Effector CD4-positive, alpha-beta T cell (primary cell): ENCODE measurements around the gene OR7G1. TPM values are rescaled to one million over a fixed set of nuclear protein-coding genes. Genes with fewer than 3 reads are reported as not detected.

ENCODE experiments used
- DNase-seq: peaks from one replicate; pipeline ENCODE4 v3.0.0-alpha.2; 2020
- total RNA-seq: gene quantifications from one replicate; lab custom pipeline; 2026; lab: John Stamatoyannopoulos, UW

The OR7G1 gene, protein sequence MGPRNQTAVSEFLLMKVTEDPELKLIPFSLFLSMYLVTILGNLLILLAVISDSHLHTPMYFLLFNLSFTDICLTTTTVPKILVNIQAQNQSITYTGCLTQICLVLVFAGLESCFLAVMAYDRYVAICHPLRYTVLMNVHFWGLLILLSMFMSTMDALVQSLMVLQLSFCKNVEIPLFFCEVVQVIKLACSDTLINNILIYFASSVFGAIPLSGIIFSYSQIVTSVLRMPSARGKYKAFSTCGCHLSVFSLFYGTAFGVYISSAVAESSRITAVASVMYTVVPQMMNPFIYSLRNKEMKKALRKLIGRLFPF
- total RNA-seq, result not detected

DNA sequence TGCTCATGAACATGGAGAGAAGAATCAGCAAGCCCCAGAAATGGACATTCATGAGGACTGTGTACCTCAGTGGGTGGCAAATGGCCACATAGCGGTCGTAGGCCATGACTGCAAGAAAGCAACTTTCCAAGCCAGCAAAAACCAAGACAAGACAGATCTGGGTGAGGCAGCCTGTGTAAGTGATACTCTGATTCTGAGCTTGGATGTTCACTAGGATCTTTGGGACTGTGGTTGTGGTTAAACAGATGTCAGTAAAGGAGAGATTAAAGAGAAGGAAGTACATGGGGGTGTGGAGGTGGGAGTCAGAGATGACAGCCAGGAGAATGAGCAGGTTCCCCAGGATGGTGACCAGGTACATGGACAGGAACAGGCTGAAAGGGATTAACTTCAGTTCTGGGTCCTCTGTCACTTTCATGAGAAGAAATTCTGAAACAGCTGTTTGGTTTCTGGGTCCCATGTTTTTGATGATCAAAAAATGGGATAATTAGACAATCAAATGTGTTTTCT, at the start of gene OR7G1:
Gene OR7G1, minus strand, starts transcription at position 457 of the 507 bp plus-strand sequence. Its CDS starts 0 bp downstream, at position 457.
- DNase-seq, result no peak

DNA sequence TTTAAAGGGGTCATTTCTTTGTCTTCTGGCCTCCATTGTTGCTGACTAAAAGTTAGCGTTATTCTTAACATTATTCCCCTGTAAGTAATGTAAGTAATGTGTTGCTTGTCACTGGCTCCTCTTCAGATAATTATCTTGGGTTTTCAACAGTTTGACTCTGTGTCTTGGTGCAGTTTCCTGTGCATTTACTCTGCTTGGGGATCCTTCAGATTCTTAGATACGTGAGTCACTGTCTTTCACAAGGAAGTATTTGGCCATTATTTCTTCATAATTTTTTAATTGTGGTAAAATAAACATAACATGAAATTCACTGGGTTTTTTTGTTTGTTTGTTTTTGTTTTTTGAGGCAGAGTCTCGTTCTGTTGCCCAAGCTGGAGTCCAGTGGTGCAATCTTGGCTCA, 49.7 kb upstream of the OR7G1 start:
- no peak for DNase-seq

DNA sequence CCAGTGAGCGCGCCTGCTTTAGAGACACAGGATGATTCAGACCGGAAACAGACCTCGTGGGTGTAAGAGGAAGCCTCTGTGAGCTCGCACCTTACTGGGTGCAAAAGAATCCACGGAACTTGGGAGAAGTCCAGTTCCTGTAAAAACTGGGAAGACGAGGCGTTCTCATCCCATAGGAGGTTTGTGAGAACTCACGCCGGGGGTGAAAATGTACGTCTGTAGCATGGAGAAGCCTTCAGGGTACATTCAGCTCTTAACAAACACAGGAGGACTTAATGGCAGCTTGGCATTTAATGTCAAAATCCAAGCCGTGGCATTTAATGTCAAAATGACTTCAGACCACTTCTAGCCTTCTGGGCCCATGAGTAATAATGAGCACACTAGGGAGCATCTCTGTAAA, 45.9 kb upstream of the OR7G1 start:
- DNase-seq, result no peak

DNA sequence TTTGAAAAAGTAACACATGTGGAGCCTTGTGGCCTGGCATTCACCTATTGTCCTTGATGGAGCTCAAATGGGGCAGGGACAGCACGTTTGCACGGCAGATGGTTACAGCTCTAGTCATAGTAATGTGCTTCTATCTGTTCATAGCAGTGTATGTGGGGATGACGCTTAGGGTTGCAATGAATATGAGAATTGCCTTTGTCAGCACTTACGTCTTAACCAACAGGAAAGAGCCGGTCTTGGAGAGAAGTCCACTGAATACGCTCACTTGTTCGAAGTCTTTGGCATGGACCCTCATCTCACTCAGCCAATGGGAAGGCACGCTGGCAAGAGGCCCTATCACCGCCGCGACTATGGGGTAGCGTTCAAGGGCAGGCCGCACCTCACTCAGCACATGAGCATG, 44.3 kb upstream of the OR7G1 start:
- no peak for DNase-seq

DNA sequence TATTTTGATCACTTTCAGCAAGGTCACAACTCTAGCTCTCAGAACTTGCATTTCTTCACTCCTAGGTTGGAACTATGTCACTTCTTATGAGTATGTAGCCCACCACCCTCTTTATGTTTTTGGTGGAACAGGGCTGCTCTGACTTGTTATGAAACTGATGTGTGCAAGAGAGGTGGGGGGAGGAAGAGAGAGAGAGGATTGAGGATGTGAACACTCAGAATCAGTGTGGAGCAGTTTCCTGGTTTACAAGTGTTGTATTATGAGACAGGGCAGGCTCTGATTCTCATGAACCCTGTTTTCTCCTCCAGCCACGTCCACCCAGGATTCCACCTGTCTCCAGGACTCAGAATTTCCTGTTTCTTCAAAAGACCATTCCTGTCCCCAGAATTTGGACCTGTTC, 40.7 kb upstream of the OR7G1 start:
- no peak for DNase-seq

DNA sequence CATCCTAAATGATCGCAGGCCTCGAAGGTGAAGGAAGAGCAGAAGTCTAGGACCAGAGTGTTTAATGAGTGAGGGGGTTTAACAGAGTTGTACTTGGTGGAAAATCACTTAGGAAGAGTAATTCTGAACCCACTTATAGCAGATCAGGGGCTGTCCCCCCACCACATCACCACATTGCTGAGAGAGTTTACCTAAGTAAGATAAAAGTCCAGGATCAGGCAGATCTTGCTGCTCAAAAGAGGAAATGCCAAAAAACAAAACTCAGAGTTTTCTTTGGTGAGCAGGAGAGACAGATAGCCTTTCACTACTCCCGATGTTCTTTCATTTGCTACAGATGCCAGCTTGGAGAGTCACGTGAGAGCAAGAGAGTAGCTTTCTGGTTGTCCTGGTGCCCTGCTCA, 40.0 kb upstream of the OR7G1 start:
- no peak for DNase-seq

DNA sequence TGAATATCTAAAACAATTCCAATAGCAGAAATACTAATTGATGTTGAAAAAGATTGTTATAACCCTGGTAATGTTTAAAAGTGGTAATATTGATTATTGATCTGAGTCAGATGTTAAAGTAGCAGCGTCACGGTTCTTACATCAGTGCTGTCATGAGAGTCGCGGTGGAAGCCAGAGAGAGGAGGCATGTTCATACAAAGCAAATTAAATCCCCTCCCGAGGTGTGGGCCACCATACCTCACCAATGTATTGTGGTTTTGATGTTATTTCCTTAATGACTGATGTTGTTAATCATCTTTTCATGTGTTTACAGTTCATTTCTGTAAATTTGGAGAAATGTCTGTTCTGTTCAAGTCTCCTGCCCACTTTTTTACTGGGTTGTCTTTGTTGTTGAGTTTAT, 35.8 kb upstream of the OR7G1 start:
- no peak for DNase-seq

DNA sequence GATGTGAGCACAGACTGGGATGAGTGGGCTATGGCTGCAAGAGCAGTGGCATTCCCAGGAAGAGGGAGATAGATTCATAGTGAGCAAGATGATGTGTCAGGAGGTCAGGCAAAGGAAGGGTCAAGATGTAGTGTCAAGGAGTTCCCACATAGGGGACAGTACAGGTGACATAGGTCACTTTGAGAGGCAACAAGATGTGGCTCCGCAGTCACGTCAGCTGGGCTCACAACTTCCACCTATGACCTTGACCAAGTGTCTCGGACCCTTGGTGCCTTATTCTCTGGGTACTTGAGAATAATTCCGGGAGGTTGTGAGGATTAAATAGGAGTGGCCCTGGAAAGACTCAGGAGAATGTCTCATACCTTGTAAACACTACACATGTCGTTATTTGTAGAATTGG, 35.1 kb upstream of the OR7G1 start:
- DNase-seq, result no peak

DNA sequence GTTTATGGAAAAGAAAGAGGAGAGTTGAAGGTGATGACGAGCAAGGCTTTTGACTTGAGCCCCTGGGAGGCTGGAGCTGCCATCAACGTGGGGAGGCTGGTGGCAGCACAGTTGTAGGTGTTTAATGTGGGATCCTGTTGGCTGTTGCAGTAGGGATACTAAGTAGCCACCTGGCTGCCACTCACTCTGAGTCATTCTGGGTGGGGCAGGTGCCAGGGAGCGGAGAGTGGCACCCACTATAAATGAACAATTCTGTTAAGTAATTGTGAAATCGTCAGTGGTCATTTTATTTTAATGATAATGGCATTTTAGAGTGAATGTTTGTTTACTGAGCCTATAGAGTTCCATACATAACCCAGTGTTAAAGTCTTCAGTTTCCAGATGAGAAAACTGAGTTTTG, 34.4 kb upstream of the OR7G1 start:
- DNase-seq, result no peak

DNA sequence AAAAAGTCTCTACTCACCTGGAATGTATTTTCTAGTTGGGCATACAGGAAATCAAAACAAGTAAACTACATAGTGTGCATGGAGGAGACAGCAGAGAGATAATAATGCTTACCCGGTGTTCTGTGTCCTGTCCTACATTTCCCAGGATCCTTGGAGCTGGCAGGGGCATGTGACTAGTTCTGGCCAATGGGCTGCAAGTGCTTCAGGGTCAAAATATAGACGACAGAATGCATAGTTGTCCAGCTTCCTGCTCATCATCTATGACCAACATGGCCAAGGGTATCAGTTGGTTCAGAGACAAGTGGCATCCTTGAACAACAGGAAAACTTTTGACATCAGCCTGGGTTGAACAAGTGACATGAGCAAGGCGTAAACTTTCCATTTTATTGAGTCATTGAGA, 33.1 kb upstream of the OR7G1 start:
- DNase-seq, result no peak

DNA sequence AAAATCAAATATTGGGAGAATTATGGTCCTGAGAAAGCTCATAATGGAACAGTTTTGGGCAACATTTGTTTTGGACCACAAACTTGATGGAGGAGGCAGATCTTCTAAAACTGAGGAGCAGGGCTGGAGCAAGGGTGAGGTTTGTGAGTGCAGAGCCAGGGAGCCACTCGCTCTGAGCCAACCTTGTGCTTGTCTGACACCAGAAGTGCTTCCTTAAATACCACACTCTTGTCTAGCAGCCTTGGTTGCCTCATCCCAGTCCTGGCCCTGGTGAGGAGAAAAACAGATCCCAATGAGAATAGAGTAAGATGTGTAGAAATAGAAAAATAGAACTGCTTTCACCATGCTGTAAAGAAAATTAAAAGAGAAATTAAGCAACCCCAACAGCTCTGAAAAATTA, 31.3 kb upstream of the OR7G1 start:
- DNase-seq, result no peak

DNA sequence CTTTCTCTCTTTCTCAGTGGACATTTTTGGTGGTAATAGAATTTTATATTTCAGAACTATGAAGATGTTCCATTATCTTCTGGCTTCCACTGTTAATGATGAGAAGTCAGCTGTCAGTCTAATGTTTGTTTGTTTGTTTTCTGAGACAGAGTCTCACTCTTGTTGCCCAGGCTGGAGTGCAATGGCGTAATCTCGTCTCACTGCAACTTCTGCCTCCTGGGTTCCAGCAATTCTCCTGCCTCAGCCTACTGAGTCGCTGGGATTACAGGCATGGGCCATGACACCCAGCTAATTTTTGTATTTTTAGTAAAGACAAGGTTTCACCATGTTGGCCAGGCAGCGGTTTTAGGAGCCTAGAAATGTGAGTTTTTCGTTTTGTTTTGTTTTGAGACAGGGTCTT, 29.4 kb upstream of the OR7G1 start:
- no peak for DNase-seq

DNA sequence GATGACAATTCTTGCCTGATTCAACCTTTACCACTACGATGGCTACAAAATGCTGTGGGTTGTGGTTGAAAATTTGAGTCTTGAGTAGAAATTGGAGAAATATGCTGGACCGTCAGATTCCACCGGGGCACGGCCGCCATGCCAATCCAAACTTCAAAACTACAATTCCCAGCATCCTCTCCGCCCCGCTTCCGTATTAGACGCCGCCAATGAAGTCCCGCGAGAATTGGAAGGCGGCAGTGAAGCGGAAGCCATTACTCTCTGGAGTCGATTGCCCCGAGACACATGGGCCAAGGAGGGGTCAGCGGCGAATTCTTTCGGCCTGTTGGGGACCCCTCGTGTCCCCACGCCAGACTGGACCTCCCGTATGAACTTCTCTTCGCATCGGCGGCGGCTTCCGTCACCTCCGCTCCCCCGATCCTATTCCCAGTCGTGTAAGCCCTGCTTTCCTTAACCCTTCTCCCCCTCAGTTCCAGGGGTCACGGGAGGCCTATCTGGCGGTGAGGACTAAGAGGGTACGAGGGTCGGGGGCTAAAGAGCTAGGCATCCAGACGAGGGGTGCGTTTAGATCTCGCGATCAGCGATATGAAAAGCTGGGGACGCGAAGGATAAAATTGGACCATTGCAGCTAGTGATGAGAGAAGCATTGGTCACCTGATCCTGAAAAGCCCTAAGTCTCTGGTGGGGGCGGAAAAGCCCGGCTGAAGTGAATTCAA, 24.8 kb upstream of the OR7G1 start, which contains the start of gene ZNF317:
Gene ZNF317, plus strand, starts transcription at position 239 of the 716 bp plus-strand sequence. CDS start 15,620 bp downstream, outside the sequence.
- peak; percentile 90 for DNase-seq

DNA sequence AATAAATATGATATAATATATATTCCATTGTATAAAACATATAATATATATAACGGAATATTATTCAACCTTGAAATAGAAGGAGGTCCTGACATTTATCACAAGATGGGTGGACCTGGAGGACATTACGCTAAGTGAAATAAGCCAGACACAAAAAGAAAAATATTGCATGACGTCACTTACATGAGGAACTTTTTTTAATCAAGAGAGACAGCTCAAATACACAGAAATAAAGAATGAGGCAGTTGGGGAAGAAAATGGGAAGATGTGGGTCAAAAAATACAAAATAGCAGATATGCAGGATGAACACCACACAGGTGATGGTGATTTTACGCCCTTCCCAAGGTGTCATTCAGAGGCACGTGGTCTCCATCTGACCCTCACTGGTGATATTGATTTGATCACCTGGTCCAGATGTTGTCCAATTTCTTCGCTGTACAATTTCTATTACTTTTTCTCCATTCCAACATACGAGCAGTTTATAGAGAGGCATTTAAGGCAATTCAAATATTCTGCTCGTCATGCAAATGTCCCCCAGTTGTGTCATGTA, 24.1 kb upstream of the OR7G1 start:
- no peak for DNase-seq

DNA sequence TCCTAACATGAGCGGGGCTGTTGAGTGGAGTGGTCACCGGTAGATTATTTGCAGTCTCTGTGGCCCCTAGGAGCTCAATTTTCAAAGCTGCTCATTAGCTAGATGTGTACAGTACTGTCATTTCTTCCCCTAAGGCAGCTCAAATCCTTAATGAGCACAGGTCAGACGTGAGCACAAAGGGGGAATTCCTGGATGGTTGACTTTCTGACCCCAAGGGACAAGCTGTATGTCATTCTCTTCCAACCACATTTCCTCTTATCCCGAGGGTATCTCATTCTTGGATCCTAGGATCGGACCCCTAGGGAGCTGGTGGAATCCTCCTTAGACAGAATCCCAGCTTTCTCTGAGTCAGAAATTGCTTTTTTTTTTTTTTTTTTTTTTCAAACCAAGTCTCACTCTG, 16.9 kb upstream of the OR7G1 start:
- DNase-seq, result no peak

DNA sequence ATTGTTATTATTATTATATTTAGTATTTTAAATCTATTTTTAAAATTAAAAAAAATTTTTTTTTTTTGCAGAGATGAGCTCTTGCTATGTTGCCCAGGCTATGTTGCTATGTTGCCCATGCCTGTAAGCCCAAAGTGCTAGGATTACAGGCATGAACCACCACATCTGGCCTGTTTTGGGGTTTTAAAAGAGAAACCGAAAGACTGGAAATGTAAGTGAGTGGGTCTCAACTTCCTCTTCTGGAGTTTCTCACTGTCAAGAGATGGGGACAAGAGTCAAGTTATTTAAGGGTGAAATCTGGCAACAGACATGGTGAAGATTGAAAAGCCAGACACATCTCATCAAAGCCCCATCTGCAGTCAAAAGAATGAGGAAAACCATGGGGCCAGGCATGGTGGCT, 15.4 kb upstream of the OR7G1 start:
- no peak for DNase-seq

DNA sequence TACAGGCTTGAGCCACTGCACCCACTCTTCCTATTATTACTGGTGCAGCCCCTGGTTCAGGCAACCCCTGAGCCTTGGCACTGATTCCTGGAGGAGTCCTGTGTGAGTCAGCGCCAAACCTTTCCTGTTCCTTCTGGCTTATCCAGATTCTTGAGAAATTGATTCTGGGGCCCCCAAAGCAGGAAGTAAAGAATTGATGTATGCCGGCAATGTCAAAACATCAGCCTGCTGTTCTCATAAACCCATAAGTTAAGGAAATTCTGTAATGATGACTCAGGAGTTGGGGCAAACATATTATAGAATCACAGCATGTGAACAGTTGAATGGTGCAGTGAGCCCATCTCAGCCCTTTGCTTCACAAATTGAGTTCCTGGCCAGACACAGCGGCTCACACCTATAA, 12.6 kb upstream of the OR7G1 start:
- DNase-seq, result no peak

DNA sequence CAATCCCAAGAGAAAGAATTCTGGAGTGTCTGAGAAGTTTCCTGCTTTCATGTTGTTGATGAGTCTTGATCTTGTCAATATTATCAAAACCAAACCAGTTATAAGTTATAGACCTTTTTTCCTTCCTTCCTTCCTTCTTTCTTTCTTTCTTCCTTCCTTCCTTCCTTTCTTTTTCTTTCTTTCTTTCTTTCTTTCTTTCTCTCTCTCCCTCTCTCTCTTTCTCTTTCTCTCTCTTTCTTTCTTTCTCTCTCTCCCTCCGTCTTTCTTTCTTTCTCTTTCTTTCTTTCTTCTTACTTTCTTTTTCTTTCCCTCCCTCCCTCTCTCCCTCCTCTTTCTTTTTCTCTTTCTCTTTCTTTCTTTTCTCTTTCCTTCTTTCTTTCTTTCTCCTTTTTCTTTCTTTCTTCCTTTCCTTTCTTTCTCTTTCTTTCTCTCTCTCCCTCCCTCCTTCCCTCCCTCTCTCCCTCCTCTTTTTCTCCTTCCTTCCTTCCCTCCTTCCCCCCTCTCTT, 11.4 kb upstream of the OR7G1 start, which contains the start of gene OR7G3:
Gene OR7G3, minus strand, starts transcription at position 51 of the 506 bp plus-strand sequence. Its CDS starts 0 bp downstream, at position 51.
- DNase-seq, result no peak

DNA sequence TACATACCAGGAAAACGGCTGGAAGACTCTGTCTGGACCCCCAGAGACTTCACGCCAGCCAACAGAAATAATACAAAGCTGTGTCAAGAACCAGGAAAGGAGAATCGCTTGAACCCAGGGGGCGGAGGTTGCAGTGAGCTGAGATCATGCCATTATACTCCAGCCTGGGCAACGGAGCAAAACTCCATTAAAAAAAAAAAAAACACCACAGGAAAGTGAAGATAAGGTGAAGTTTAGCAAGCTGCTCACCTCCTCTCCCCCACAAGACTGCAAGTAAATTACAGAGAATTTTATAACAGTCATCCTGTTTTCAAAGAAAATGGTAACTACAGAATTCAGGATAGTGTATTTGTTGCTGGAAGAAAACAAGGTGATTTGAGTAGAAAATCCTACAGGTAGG, 984 bp upstream of the OR7G1 start:
- no peak for DNase-seq

DNA sequence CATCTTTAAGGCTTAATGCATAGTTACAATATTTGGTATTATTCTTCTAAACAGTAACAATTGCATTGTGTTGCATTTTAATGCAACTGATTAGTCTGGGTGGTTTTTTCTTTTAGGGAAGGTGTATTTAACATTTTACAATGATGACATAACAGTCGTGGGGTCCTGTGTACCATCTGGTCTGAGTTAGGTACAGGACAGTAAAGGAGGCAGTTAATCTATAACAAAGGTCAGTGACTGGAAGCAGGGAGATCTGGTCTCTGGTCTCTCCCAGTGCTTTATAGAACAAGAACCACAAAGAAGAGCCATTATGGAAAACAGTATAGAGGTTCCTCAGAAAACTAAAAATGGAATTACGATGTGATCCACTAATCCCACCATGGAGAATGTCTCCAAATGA, 5.6 kb downstream of the OR7G1 start:
- DNase-seq, result no peak

DNA sequence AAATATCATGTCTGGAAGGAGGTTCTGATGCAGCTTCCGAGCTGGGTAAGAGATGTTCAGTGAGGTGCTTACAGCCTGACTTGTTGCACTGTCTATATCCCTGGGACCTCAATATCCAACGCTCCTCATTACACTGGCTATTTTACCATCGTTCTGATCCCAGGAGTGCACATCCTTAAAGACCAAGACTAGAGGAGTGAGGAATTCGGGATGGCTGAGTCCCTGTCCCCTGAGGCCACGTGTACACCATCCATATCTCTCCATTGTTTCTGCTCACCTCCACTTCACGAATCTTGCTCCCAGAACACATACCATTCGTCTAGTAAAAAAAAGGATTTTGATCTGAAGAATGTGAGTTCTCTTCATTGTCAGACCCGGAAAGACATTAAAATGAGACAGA, 8.2 kb downstream of the OR7G1 start, which contains the start of gene OR7G2:
Gene OR7G2, minus strand, starts transcription at position 101 of the 400 bp plus-strand sequence. CDS start 4,232 bp downstream, outside the sequence.
- DNase-seq, result no peak

DNA sequence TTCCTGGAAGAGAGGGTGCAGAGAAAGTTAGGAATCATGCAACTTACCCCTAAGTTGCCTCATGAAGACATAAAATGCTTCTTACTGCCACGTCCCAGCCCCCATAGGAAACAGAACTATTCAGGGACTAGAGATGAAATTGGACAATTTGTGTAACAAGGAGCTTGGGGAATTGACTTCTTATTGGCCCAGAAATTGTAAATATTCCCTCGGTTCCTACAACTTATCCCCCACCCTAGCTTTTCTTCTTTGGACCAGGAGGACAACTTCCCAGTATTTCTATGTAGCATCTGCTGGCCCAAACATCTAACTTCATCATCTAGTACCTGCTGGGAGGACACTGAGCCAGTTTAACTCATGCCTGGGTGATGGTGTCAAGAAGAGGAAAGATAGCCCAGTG, 28.8 kb downstream of the OR7G1 start, which contains the start of gene OR1M1:
Gene OR1M1, plus strand, starts transcription at position 301 of the 400 bp plus-strand sequence. CDS start 6,184 bp downstream, outside the sequence.
- DNase-seq, result no peak

DNA sequence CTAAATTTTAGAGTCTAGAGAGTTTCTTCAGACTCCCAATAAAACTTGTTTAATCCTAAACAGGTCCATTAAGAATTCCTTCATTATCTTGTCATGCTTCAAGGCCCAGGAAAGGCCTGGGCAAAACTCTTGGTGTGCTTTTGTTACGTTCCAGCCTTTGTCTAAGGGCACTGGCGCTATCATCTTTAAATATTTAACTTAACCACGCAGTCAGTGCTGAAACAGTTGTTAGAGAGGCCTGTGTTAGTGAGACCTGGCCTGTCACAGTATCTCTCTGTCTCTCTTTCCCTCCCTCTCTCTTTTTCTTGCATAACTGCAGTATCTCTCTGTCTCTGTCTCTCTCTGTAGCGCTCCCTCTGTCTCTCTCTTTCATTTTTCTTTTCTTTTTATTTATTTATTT, 36.9 kb downstream of the OR7G1 start:
- no peak for DNase-seq
